ENCODE results near the gene LYRM4.

Gene LYRM4

GRCh38 chr6:5260661-5261544, at the start of gene LYRM4, which contains the start of gene FARS2:
TSS of gene LYRM4 (minus strand) at chr6:5260950. CDS start at chr6:5260733, 217 bp downstream.
TSS of gene FARS2 (plus strand) at chr6:5261513.
- peak; percentile 24 to 98 (median 92) for DNase-seq

GRCh38 chr6:5308066-5308465, 47.3 kb upstream of the LYRM4 start:
- DNase-seq, result no peak

GRCh38 chr6:5307058-5307457, 46.3 kb upstream of the LYRM4 start:
- no peak for DNase-seq

DNA sequence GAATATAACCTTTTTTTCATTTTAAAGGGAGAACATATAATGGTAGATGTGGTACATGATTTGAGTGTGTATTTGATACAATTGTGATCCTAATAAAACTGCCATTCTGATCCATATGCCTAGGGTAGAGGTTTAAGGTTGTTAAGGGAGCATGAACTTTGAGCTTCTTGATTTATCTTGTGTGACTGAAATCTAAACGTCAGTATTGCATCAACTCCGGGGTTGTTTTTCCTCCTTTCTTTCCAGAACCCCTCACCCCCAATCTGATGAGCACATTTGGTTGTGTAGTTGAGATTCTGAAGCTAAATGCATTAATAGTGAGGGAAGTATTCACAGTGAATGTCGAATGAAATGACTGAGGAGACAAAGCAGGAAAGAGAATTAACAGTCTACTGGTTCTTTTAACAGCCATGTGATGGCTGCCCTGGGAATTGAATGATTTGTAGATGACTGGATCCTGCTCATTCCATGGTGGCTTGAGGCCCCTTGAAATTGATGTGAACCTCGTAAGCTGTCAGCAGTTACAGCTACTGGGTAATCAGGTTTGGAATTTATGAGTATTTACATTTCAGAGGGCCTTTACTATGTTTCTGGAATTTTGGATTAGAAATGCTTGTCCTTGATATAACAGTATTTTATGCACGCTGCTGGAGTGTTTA, 45.3 kb upstream of the LYRM4 start:
- no peak for DNase-seq

DNA sequence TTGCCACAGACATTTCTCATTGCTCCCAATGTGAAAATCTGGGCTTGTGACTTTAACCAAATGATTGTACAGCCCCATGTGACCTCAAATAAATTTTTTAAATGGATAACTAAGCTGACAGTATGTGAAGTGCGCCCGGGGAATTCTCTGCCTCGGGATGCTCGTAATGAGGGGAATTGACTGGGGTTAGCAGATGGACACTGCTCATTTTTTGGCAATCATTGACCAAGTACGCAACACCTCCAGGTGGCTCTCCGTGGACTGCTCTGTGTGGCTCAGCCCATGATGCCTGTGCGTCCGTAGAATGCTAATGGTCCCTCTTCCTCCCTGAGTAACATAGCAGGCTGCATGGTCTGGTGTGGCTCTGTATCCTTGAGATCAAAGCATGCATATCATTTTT, 42.9 kb upstream of the LYRM4 start:
- no peak for DNase-seq

- DNase-seq, result no peak
These were observed 42.4 kb upstream of the LYRM4 start for GRCh38 chr6:5302995-5303622.

GRCh38 chr6:5302220-5302946, 41.6 kb upstream of the LYRM4 start:
- DNase-seq, result no peak

- no peak for DNase-seq
These were observed 39.5 kb upstream of the LYRM4 start for GRCh38 chr6:5300206-5300764.

GRCh38 chr6:5295623-5296022, 34.9 kb upstream of the LYRM4 start:
- DNase-seq, result no peak

DNA sequence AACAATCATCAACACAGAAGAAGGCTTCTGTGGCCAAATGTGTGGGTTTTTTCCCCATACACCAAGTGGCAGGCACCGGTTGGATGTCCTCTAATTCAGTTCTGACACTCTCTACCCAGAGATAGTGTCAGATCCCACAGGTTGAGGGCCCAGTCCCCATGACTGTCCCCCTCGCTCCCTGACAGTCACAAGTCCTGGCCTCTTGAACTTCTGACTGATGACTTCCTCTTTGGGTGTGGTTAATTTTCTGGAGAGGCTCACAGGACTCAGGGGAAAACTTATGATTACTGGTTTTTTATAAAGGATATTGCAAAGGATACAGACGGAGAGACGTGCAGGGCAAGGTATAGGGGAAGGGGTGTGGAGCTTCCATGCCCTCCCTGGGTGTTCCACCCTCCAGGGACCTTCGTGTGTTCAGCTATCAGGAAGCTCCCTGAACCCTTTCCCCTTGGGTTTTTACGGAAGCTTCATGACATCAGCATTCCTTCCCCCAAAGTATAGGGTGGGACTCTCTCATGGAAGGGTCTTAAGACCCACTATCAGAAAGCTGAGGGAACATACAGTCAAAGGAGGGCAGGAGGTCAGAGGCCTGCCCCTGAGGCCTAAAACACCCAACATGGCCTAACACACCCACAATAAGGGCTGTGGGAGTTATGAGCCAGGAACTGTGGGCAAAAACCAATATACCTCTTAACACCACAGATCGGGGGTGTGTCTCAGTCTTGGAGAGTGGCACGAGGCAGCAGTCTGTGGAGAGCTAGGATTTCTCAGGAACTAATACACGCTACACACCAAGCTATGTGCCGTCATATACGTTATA, 33.9 kb upstream of the LYRM4 start:
- DNase-seq, result no peak

- no peak for DNase-seq
These were observed 32.9 kb upstream of the LYRM4 start for GRCh38 chr6:5293692-5294091.

- no peak for DNase-seq
These were observed 31.4 kb upstream of the LYRM4 start for GRCh38 chr6:5292154-5292553.

- DNase-seq, result no peak
These were observed 29.8 kb upstream of the LYRM4 start for GRCh38 chr6:5290500-5290899.

DNA sequence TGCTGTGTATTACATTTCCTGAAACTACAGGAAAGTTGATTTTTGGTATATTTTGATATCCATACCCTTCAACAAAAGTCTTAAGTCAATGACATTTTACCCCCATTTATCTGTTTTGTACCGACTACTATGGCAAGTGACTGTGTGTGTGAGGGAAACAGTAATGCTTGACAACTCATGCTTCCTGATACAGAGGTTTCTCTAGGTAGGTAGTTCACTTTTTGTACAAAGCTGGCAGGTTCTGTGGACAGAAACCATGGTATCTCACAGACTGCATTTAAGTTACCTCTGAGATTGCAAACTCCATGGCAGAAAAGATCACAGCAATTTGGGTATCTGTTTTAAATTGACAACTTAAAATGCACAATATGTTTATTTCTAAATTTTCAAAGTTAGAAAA, 29.3 kb upstream of the LYRM4 start:
- no peak for DNase-seq

- DNase-seq, result no peak
These were observed 27.2 kb upstream of the LYRM4 start for GRCh38 chr6:5287966-5288297.

DNA sequence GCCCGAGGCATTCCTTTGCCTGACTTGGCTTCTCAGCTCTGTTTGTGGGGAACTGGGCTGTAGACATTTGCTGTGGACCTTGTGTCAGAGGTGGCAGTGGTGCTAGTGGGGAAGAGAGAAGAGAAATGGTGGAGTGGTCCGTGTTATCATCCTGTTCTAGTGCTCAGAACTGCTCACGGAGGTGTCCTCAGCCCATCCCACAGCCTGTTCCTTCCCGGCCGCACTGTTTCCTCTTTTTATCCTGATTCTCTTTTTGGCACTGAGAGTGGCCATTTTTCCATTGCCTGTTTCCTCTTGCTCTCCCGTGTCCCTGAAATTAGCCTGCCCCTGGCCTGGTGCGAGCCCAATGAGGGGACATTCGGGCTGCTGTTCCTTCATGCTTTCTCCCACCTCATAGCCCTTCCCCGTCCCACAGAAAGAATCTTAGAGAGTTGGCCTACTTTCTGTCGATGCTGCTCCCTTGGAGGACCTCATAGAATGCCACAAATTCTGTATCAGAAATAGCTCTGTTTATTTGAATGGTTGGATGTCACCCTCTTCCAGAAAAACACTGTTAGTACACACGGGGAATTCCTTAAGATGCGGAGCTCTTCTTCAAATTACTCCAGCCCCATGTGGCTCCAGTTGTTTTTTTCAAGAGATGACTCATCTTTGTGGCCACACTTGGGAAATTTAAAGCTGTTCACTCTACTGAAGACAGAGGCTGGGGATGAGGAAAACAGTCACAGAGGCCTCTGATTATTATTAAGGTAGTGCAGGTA, 26.6 kb upstream of the LYRM4 start:
- no peak for DNase-seq

DNA sequence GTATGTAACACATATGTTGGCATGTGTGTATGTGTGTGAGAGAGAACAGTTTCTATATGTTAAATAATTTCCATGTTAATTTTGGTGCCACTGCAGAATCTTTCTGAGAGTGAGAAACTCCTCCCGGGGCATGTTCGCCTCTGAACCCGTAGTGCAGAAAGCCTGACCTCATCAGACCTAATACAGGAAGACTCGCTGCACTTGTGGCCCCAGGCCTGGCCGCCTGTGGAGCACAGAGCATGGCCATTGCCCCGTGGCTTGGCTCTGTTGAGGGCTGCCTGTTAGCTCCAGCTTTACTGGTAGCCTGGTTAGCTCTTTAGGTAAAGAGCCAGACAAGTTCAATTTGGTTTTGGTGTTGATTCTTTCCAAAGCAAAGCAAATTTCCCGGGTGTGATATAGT, 26.0 kb upstream of the LYRM4 start:
- DNase-seq, result no peak

DNA sequence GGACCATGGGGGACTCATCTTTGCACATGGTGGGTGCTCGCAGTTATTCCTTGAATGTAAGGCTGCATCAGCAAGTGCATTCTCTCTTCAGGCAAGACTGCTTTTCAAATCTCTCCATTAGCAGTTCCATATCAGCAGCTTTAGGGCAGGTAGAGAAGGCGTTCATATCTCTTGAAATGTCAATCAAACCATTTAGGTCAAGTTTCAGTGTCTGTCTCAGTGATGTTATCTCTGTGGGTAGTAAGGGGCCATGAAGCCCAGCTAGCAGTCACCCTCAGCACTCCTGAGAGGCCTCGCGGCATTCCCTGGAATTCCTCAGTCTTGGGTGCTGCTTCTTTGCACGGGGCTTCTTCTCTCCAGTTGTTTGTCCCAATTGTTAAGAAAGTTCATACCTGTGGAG, 24.8 kb upstream of the LYRM4 start:
- no peak for DNase-seq

GRCh38 chr6:5285081-5285480, 24.3 kb upstream of the LYRM4 start:
- DNase-seq, result no peak

- no peak for DNase-seq
These were observed 21.5 kb upstream of the LYRM4 start for GRCh38 chr6:5282191-5282623.

Measured in anterior cingulate cortex (tissue), 58 donors.